MM.1S (cell line): ENCODE measurements around the gene RNF11.

Source experiments
- DNase-seq: peaks from one replicate; pipeline ENCODE4 v3.0.0-alpha.2; 2015
- H2AFZ ChIP-seq: fragments of 300-600 bp; sonication (generic); 2 replicates; pipeline ENCODE4 v1.6.0; 2016; ENCODE audit warnings: antibody characterized with exemption, low read length
- H3F3A ChIP-seq: fragments of 300-600 bp; sonication (generic); 2 replicates; pipeline ENCODE4 v1.6.1; 2016; ENCODE audit warnings: mild to moderate bottlenecking, antibody characterized with exemption, low read length, moderate library complexity, mixed read lengths; ENCODE audit not compliant: insufficient read depth
- H3K27ac ChIP-seq: fragments of 300-600 bp; sonication (generic); 2 replicates; pipeline ENCODE4 v1.5.1; 2016; ENCODE audit warnings: mild to moderate bottlenecking, low read length
- H3K27me3 ChIP-seq: fragments of 300-600 bp; sonication (generic); replicated peaks from 2 replicates; pipeline ENCODE4 v1.6.0; 2016; ENCODE audit warnings: low read length; ENCODE audit not compliant: insufficient read depth
- H3K36me3 ChIP-seq: fragments of 300-600 bp; sonication (generic); replicated peaks from 2 replicates; pipeline ENCODE4 v1.6.1; 2016; ENCODE audit warnings: mild to moderate bottlenecking, low read length, mixed read lengths; ENCODE audit not compliant: insufficient read depth
- H3K4me1 ChIP-seq: fragments of 300-600 bp; sonication (generic); 2 replicates; pipeline ENCODE4 v1.6.1; 2016; ENCODE audit warnings: low read length, mixed read lengths
- H3K4me2 ChIP-seq: fragments of 300-600 bp; sonication (generic); 2 replicates; pipeline ENCODE4 v1.6.0; 2016; ENCODE audit warnings: low read depth, low read length
- H3K4me3 ChIP-seq: fragments of 300-600 bp; sonication (generic); 2 replicates; pipeline ENCODE4 v1.5.1; 2016; ENCODE audit warnings: low read length, mixed read lengths
- H3K79me2 ChIP-seq: fragments of 300-600 bp; sonication (generic); 2 replicates; pipeline ENCODE4 v1.6.1; 2016; ENCODE audit warnings: mixed run types, low read length, mixed read lengths
- H3K9ac ChIP-seq: fragments of 300-600 bp; sonication (generic); 2 replicates; pipeline ENCODE4 v1.6.1; 2016; ENCODE audit warnings: low read length, mixed read lengths
- H3K9me2 ChIP-seq: fragments of 300-600 bp; sonication (generic); replicated peaks from 2 replicates; pipeline ENCODE4 v1.6.1; 2016; ENCODE audit warnings: mild to moderate bottlenecking, low read length, mixed read lengths; ENCODE audit not compliant: insufficient read depth
- H3K9me3 ChIP-seq: fragments of 300-600 bp; sonication (generic); replicated peaks from 2 replicates; pipeline ENCODE4 v1.6.1; 2016; ENCODE audit warnings: mild to moderate bottlenecking, low read length, mixed read lengths; ENCODE audit not compliant: insufficient read depth
- H4K20me1 ChIP-seq: fragments of 300-600 bp; sonication (generic); 2 replicates; pipeline ENCODE4 v1.6.1; 2016; ENCODE audit warnings: mild to moderate bottlenecking, low read length, moderate library complexity, mixed read lengths; ENCODE audit not compliant: insufficient read depth
- EZH2 ChIP-seq: fragments of 300-600 bp; sonication (generic); optimal IDR thresholded peaks from 2 replicates; pipeline ENCODE3; 2017; ENCODE audit warnings: low read depth, mild to moderate bottlenecking, antibody characterized with exemption, low read length, mixed read lengths
- EZH2phosphoT487 ChIP-seq: fragments of 300-600 bp; sonication (generic); IDR thresholded peaks from 2 replicates; pipeline ENCODE4 v1.6.1; 2018; ENCODE audit warnings: antibody characterized with exemption, low read length
- TF ChIP-seq, protein P1 (sequence below): fragments of 300-600 bp; sonication (generic); IDR thresholded peaks from 2 replicates; pipeline ENCODE4 v1.5.1; 2016; ENCODE audit warnings: antibody characterized with exemption, low read length, mixed read lengths

Gene RNF11

DNA sequence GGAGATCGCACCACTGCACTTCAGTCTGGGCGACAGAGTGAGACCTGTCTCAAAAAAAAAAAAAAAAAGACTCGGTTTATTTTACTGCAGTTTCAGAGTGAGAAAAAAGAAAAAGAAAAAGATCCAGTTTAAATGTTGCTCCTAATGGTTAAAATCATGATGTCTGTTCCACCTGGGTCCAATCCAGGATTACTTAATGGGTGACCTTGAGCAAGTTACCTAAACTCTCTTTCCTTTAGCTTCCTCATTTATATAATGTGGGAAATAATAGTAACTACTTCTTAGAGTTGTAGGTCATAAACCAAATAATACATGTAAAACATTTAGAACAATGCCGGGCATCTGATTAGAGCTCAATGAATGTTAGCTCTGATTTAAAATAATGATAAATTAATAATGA, 19.4 kb upstream of the RNF11 start:
- TF ChIP-seq EZH2 (no peak), EZH2phosphoT487 (no peak)
- TF ChIP-seq, protein P1, sequence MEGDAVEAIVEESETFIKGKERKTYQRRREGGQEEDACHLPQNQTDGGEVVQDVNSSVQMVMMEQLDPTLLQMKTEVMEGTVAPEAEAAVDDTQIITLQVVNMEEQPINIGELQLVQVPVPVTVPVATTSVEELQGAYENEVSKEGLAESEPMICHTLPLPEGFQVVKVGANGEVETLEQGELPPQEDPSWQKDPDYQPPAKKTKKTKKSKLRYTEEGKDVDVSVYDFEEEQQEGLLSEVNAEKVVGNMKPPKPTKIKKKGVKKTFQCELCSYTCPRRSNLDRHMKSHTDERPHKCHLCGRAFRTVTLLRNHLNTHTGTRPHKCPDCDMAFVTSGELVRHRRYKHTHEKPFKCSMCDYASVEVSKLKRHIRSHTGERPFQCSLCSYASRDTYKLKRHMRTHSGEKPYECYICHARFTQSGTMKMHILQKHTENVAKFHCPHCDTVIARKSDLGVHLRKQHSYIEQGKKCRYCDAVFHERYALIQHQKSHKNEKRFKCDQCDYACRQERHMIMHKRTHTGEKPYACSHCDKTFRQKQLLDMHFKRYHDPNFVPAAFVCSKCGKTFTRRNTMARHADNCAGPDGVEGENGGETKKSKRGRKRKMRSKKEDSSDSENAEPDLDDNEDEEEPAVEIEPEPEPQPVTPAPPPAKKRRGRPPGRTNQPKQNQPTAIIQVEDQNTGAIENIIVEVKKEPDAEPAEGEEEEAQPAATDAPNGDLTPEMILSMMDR, result no peak
- Histone ChIP-seq H3K9me2 (no peaks in the 10 kb centered on the region), H3K4me2 (no peak overlapping the region), H3K27me3 (no peaks in the 10 kb centered on the region), H3K79me2 (no peaks in the 10 kb centered on the region), H3K9ac (no peak overlapping the region), H3K27ac (no peak overlapping the region), H2AFZ (no peak overlapping the region), H4K20me1 (no peaks in the 10 kb centered on the region), H3F3A (0 out of 2 replicates have a peak, but pooled peaks cover 6% of the 10 kb centered on the region), H3K4me1 (peaks cover 23% of the 10 kb centered on the region), H3K9me3 (no peaks in the 10 kb centered on the region), H3K4me3 (no peak overlapping the region), H3K36me3 (no peaks in the 10 kb centered on the region)
- no peak for DNase-seq

DNA sequence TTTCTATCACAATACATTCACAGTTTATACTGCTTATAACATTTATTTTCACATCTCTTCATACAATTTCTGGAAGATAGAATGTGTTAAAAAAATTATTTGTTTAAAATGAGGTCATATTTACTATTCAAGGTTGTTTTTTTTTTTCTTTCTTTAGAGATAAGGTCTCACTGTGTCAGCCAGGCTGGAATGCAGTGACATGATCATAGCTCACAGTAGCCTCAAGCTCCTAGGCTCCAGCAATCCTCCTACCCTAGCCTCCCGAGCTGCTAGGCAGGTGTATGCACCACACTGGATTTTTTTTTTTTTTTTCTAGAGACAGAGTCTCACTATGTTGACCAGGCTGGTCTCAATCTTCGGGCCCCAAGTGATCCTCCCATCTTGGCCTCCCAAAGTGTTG, 19.0 kb upstream of the RNF11 start:
- no peak for DNase-seq
- no peaks in the 10 kb centered on the region for H3K79me2 ChIP-seq
- H3K27me3 ChIP-seq, result no peaks in the 10 kb centered on the region
- no peaks in the 10 kb centered on the region for H3K9me2 ChIP-seq
- H3K27ac ChIP-seq, result no peak overlapping the region
- H3K4me1 ChIP-seq, result peaks cover 23% of the 10 kb centered on the region
- H3K36me3 ChIP-seq, result no peaks in the 10 kb centered on the region
- no peak overlapping the region for H3K4me2 ChIP-seq
- H4K20me1 ChIP-seq, result no peaks in the 10 kb centered on the region
- H3K9ac ChIP-seq, result no peak overlapping the region
- H2AFZ ChIP-seq, result no peak overlapping the region
- H3F3A ChIP-seq, result 0 out of 2 replicates have a peak, but pooled peaks cover 6% of the 10 kb centered on the region
- no peaks in the 10 kb centered on the region for H3K9me3 ChIP-seq
- no peak for TF ChIP-seq EZH2phosphoT487
- TF ChIP-seq, protein P1, result no peak
- no peak for TF ChIP-seq EZH2
- H3K4me3 ChIP-seq, result no peak overlapping the region

DNA sequence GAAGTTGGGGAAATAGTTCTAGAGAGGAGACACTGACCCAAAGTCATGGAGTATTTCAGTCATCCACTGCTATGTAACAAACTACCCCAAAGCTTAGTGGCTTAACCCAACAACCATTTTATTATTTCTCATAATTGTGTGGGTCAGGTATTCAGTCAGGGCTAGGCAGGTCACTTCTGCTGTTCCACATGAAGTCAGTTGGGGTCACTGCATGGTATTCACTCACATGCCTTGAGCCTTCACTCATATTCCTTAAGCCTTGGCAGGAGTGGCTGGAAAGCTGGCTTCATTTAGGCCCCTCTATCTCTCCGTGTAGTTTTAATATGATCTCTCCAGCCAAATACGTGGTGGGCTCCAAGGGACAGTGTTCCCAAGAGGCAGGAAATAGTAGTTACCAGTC, 17.5 kb upstream of the RNF11 start:
- Histone ChIP-seq H3K9me2 (no peaks in the 10 kb centered on the region), H3K79me2 (no peaks in the 10 kb centered on the region), H3K9me3 (no peaks in the 10 kb centered on the region), H3K27ac (no peak overlapping the region), H3K4me3 (no peak overlapping the region), H3F3A (0 out of 2 replicates have a peak, but pooled peaks cover 6% of the 10 kb centered on the region), H2AFZ (no peak overlapping the region), H3K9ac (no peak overlapping the region), H3K4me2 (no peak overlapping the region), H3K4me1 (peaks cover 23% of the 10 kb centered on the region), H4K20me1 (no peaks in the 10 kb centered on the region), H3K27me3 (no peaks in the 10 kb centered on the region), H3K36me3 (no peaks in the 10 kb centered on the region)
- no peak for DNase-seq
- TF ChIP-seq EZH2phosphoT487 (no peak), EZH2 (no peak)
- TF ChIP-seq, protein P1, result no peak
